Psoas muscle (tissue), 8 donors: ENCODE measurements around the gene OR9K2. TPM values are rescaled to one million over a fixed set of nuclear protein-coding genes. Genes with fewer than 3 reads are reported as not detected.
"Not testable (repeated sequence)": the region's sequence is repeated elsewhere in the genome, so short reads cannot be mapped to it uniquely, and the experiment has no call there.

Source experiments
- ATAC-seq, 4 donors: fragments of 200-7000 bp; cut with Tn5 transposase; one replicate each; pipeline ENCODE4 v1.9.1; 2020; ENCODE audit warnings: moderate library complexity in 3 of 4, mild to moderate bottlenecking in 2 of 4
- DNase-seq, 2 donors: peaks; one replicate each; pipeline ENCODE4 v3.0.0-alpha.2; 2020
- H3K27ac ChIP-seq: fragments of 200-600 bp; one replicate; pipeline ENCODE4 v1.8.0; 2022
- H3K27me3 ChIP-seq, 3 donors: fragments of 200-600 bp in 1 of 3; one replicate each; pipeline versions ENCODE4 v1.6.1 to v1.8.0; 2013 to 2022; ENCODE audit warnings: low read length in 2 of 3, mild to moderate bottlenecking in 2 of 3, moderate library complexity in 1 of 3; ENCODE audit not compliant: insufficient read depth in 3 of 3
- H3K36me3 ChIP-seq, 2 donors: fragments of 200-600 bp in 1 of 2; one replicate each; pipeline versions ENCODE4 v1.6.1 to v1.8.0; 2013 to 2022; ENCODE audit warnings: low read depth in 1 of 2, mild to moderate bottlenecking in 1 of 2, moderate library complexity in 1 of 2; ENCODE audit not compliant: insufficient read depth in 1 of 2
- H3K4me1 ChIP-seq: fragments of 200-600 bp; one replicate; pipeline ENCODE4 v1.8.0; 2022
- H3K4me3 ChIP-seq: fragments of 200-600 bp; one replicate; pipeline ENCODE4 v1.8.0; 2022; ENCODE audit warnings: mild to moderate bottlenecking
- H3K9me3 ChIP-seq: fragments of 200-600 bp; one replicate; pipeline ENCODE4 v1.8.0; 2022
- WGBS, 3 donors: extraction: QIAGEN DNeasy Blood & Tissue Kit; methylation state at CpG; one replicate each; pipeline versions ENCODE4 v1.1.6 to v1.1.7; 2013; 5-methylcytosine and 5-hydroxymethylcytosine counted together
- intact Hi-C, 2 donors: fragments of 100-400 bp; cut with DNase I; formaldehyde crosslinking; loops; one replicate each; pipeline versions ENCODE4 v1.11.0 to v1.14.2; 2022
- polyA plus RNA-seq, 3 donors: library from polyadenylated mRNA; stranded (reverse); fragments of 200-250 nt; gene quantifications; one replicate each; pipeline ENCODE4 v1.2.3, GENCODE V29; 2013
- total RNA-seq, 4 donors: library from RNA; stranded (reverse); fragmentation: NEBNext Ultra II Directional in 2 of 4; extraction: Animal tissue kit (Norgen Biotek cat#: 25700) in 2 of 4; gene quantifications; one replicate each; pipeline versions ENCODE4 v1.2.1 to v1.2.4, GENCODE V29; 2021 to 2023
- TF ChIP-seq, protein P1 (sequence below): fragments of 200-600 bp; IDR thresholded peaks from one replicate; pipeline ENCODE4 v1.8.0; 2022; ENCODE audit warnings: antibody characterized with exemption
- donor health status: healthy with polysubstance abuse.
- donor health status: DM: no; HTN: no; CAD: no; lungs with moderate emphysema.
- donor health status: Bipolar disorder and iron deficiency.
- donor health status: healthy.
- donor health status: DM: yes; HTN: yes; CAD: no.
- donor health status: DM: no; HTN: no; CAD: no.
- donor health status: DM: no; HTN: no; CAD: no.
- donor health status: DM: yes; HTN: yes; CAD: no.

OR9K2 gene
- total and polyA plus RNA-seq, 7 donors, result not detected

DNA sequence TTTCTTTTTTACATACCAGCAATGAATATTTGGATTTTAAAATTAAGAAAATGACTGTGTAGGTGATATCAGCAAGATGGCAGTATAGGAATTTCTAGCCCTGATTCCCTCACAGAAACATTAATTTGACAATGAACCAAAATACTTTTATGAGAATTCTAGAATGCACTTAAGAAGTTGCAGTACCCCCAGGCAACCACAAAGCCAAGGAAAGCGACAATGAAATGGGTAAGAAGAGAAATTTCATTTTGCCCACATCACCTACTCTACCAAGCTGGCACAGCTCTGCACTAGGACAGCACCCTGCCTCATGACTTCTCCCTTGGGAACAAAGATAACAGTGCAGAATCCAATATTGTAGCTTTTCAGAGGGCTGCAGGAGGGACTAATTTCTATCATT lies 6.6 kb downstream of the OR9K2 start:
- intact Hi-C loops, result no loop called here
- H3K27me3 ChIP-seq, result no peaks in the 10 kb centered on the region
- no peak overlapping the region for H3K4me3 ChIP-seq
- no peak for DNase-seq
- no peak overlapping the region for H3K27ac ChIP-seq
- no peaks in the 10 kb centered on the region for H3K4me1 ChIP-seq
- TF ChIP-seq, protein P1, sequence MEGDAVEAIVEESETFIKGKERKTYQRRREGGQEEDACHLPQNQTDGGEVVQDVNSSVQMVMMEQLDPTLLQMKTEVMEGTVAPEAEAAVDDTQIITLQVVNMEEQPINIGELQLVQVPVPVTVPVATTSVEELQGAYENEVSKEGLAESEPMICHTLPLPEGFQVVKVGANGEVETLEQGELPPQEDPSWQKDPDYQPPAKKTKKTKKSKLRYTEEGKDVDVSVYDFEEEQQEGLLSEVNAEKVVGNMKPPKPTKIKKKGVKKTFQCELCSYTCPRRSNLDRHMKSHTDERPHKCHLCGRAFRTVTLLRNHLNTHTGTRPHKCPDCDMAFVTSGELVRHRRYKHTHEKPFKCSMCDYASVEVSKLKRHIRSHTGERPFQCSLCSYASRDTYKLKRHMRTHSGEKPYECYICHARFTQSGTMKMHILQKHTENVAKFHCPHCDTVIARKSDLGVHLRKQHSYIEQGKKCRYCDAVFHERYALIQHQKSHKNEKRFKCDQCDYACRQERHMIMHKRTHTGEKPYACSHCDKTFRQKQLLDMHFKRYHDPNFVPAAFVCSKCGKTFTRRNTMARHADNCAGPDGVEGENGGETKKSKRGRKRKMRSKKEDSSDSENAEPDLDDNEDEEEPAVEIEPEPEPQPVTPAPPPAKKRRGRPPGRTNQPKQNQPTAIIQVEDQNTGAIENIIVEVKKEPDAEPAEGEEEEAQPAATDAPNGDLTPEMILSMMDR, result no peak
- H3K36me3 ChIP-seq, result no peaks in the 10 kb centered on the region
- no peak for ATAC-seq
- no peaks in the 10 kb centered on the region for H3K9me3 ChIP-seq
- 73 to 79% (median 75%) methylated on average over 1 of the region's 1 CpG for WGBS, 3 donors

DNA sequence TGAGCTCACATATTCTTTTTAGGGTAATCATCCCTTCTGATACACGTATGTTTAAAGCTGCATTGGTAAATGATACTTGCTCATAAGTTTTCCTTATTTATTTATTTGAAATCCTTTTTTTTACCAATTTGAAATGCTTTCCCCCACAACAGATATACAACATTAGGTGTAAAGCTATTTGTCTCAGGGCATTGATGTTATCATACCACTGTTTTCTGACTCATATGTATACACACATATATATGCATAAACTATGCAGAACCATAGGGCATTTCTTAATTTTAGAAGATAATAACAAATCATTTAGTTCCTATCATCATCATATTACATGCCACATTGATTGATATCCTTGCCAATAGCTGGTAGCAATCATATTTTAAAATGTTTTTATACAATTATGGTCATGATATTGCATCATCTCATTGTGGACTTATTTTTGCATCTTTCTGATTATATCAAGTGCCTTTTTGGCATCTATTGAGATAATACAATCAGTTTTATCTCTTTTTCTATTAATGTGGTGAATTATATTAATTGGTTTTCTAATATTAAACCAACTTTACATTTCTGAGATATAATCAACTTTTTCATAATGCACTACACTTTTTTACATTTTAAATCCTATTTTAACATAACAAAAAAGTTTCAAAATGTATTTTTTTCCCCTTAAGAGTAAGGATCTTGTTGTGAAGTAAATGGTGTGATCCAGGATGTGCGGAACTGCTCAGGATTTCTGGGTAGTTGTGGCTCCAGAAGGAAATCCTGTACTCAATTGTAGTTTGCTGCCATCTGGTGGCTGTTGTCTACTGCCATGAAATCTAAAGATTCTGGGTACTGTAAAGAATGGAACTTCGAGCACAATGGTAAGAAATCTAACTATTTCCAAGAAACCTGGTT lies 16.7 kb downstream of the OR9K2 start:
- 34 to 39% (median 39%) methylated on average over 3 of the region's 3 CpGs for WGBS, 3 donors
- ATAC-seq, result no peak
- Histone ChIP-seq H3K9me3 (peaks cover 4% of the 10 kb centered on the region), H3K4me1 (no peaks in the 10 kb centered on the region), H3K4me3 (no peak overlapping the region), H3K27ac (no peak overlapping the region), H3K36me3 (no peaks in the 10 kb centered on the region), H3K27me3 (no peaks in the 10 kb centered on the region)
- TF ChIP-seq, protein P1, result peak; percentile 54
- DNase-seq, result no peak
- intact Hi-C loops, result loop anchor here in 1 of 2 donors (5.0 kb wide), 1 partner anchor 151 kb away; no protein-coding TSS in a partner anchor

DNA sequence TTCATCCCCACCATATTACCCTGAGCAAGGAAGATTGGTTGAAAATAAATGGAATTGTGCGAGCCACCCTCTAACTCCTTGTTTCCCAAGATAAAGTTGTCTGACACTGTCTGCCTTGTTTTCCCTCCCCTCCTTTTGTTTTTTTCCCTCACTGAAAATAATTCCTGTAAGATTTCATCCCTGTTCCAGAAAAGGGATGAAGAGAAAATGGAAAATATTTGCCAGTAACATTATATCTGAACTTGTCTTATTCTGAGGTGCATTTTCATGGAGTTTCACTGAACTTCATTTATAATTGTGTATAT lies 17.3 kb downstream of the OR9K2 start:
- no peak for DNase-seq
- TF ChIP-seq, protein P1, result no peak
- intact Hi-C loops, result loop anchor here in 1 of 2 donors (5.0 kb wide), 1 partner anchor 151 kb away; no protein-coding TSS in a partner anchor
- 13 to 33% (median 15%) methylated on average over 1 of the region's 1 CpG for WGBS, 3 donors
- H3K27me3 ChIP-seq, result no peaks in the 10 kb centered on the region
- no peak overlapping the region for H3K4me3 ChIP-seq
- H3K9me3 ChIP-seq, result peaks cover 4% of the 10 kb centered on the region
- no peak for ATAC-seq
- no peaks in the 10 kb centered on the region for H3K4me1 ChIP-seq
- H3K36me3 ChIP-seq, result no peaks in the 10 kb centered on the region
- no peak overlapping the region for H3K27ac ChIP-seq

DNA sequence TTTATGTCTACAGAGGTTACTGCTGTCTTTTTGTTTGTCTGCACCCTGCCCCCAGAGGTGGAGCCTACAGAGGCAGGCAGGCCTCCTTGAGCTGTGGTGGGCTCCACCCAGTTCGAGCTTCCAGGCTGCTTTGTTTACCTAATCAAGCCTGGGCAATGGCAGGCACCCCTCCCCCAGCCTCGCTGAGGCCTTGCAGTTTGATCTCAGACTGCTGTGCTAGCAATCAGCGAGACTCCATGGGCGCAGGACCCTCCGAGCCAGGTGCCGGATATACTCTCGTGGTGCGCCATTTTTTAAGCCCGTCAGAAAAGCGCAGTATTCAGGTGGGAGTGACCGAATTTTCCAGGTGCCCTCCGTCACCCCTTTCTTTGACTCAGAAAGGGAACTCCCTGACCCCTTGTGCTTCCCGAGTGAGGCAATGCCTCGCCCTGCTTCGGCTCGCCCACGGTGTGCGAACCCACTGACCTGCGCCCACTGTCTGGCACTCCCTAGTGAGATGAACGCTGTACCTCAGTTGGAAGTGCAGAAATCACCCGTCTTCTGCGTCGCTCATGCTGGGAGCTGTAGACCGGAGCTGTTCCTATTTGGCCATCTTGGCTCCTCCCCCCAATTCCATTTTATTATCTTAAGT lies 40.9 kb downstream of the OR9K2 start:
- ATAC-seq, intact Hi-C loops: not testable (repeated sequence)
- 86 to 89% (median 89%) methylated on average over 24 of the region's 24 CpGs for WGBS, 3 donors

DNA sequence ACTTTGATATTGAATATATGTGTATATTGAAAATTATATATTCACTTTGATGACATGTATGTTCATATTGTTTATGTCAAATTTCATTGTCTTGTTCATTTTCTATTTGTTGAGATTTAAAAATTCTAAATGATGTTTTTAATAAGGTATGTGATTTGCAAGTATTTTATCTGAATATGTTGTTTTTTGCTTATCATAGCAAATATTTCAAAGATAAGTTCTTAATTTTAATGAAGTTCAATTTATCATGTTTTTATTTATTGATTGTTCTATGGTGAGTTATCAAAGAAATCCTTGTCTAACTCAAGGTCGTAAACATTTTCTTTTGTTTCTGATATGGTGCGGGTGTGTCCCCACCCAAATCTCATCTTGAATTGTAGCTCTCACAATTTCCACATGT lies 45.2 kb downstream of the OR9K2 start:
- H3K4me3 ChIP-seq, result no peak overlapping the region
- 93 to 98% (median 95%) methylated on average over 2 of the region's 2 CpGs for WGBS, 3 donors
- intact Hi-C loops, result no loop called here

More for the DNA sequence above, 40.9 kb downstream of the OR9K2 start:
- H3K27me3 ChIP-seq, H3K4me3 ChIP-seq, H3K27ac ChIP-seq, DNase-seq, H3K4me1 ChIP-seq, H3K36me3 ChIP-seq, H3K9me3 ChIP-seq: not testable (repeated sequence)

DNA sequence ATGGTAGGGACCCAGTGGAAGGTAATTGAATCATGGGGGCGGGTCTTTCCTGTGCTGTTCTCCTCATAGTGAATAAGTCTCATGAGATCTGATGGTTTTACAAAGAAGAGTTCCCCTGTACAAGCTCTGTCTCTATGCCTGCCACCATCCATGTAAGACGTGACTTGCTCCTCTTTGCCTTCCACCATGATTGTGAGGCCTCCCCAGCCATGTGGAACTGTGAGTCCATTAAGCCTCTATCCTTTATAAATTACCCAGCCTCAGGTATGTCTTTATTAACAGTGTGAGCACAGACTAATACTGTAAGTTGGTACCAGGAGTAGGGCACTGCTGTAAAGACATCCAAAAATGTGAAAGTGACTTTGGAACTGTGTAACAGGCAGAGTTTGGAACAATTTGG lies 45.6 kb downstream of the OR9K2 start:
- intact Hi-C loops, H3K27me3 ChIP-seq: not testable (repeated sequence)
- WGBS, 3 donors, result 60 to 68% (median 62%) methylated on average over 2 of the region's 2 CpGs

More for the DNA sequence above, 45.2 kb downstream of the OR9K2 start:
- no peaks in the 10 kb centered on the region for H3K4me1 ChIP-seq
- H3K36me3 ChIP-seq, result no peaks in the 10 kb centered on the region
- H3K9me3 ChIP-seq, result no peaks in the 10 kb centered on the region
- no peak for ATAC-seq
- no peaks in the 10 kb centered on the region for H3K27me3 ChIP-seq
- TF ChIP-seq, protein P1, result no peak
- no peak for DNase-seq
- no peak overlapping the region for H3K27ac ChIP-seq

More for the DNA sequence above, 45.6 kb downstream of the OR9K2 start:
- DNase-seq, H3K4me3 ChIP-seq, H3K36me3 ChIP-seq, H3K9me3 ChIP-seq, H3K4me1 ChIP-seq, ATAC-seq, H3K27ac ChIP-seq: not testable (repeated sequence)
